Measurements from ENCODE around the gene PI4K2A.
"Not testable (repeated sequence)": the region's sequence is repeated elsewhere in the genome, so short reads cannot be mapped to it uniquely, and the experiment has no call there.

Gene PI4K2A

GRCh38 chr10:97676770-97677581 lies 36.5 kb downstream of the PI4K2A start:
- peak; percentile 8 for DNase-seq

DNA sequence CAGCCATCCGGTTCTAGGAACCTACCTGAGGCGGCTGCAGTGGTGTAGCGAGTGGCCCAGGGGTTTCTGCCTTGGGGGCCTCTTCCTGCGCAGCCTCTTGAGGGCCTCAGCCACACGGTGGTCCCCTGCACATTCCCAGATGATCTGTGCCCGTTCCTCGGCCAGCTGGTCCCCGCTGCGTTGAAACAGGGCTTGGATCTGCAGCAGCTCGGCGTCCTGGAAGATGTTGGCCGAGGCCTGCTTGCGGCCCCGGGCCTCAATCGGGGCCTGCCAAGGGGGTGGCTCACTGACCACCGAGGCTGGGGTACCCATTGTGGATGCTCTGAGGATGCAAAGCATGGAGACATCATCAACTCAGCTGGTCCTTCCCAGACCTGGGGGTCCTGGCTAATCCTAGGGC lies 39.1 kb downstream of the PI4K2A start:
- DNase-seq: no peak

DNA sequence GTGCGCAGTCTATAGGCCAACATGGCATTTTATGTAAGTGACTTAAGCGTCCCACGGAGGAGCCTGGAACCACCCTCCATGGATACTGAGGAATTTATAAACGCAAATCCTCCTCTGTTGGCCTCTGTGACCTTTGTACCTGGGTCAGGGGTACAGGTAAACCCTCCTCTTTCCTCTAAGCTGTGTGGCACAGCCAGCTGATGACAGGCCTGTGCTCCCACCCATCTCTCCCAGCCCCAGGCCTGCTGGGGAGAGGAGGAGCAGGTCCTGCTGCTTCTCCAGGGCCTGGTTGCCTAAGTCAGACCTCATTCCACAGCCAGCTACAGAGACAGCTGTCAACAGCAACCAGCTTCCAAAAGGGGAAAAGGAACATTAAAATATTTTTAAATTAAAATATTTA lies 41.6 kb downstream of the PI4K2A start:
- DNase-seq: no peak

DNA sequence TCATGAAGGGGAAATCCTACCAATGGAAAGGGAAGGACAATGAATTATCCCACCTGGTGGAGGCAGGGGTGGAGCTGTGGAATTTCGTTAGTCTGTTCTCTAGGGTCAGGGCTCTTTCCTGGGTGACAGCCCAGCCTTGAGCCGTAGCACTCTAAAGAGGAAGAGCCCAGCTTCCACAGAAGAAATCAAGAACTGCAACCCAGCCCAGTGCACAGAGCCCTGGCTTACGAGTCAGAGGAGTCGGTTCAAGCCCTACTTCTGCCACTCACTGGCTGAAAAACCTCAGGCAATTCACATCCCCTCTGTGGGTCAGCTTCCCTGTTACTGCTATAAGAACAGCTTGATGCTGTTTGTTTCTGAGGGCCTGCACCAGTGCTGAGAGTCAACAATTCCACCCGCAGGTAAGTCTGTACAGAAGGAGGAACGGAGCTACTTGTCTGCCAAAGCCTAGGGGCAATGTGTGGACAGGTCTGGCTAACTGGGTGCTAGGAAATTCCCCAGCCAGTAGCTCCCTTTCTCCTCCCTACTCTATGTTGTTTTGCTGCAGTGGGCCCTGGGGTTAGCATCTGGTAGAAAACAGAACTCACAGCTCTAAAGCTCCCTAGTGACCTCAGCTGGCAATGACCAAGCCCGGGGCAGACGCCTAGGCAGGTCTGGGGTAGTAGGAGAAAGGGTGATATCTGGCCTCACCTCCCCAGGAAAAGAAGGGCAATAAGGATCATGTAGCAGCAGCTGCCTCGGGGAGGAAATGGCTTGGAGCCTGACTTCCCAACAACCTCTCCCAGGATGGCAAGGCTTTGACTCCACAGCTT lies 43.3 kb downstream of the PI4K2A start:
- DNase-seq: no peak

- not testable (repeated sequence) for DNase-seq
These were observed 43.9 kb downstream of the PI4K2A start for GRCh38 chr10:97684368-97684713.

DNA sequence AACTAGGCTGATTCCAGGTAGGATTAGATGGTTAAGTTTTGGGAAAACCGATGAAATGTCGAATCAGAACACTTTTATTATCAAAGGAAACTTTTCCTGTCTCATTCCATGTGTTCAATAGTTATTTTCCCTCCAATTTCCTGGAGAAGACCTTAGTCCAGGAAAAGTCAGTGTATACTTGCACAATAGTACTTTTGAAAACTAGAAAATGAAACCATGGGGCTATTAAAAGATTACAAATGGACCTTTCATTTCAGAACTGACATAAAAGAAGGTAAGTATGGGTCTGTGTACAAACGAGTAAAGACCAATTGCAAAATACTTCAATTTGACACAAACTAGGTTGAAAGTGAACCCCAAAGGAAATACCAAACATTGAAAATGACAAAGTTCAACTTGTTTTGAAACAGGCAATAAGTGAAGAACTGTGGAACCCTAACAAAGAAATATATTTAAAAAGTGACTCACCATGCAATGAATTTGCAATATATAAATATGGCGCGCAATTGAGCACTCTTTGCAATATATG lies 44.5 kb downstream of the PI4K2A start:
- DNase-seq: no peak

DNA sequence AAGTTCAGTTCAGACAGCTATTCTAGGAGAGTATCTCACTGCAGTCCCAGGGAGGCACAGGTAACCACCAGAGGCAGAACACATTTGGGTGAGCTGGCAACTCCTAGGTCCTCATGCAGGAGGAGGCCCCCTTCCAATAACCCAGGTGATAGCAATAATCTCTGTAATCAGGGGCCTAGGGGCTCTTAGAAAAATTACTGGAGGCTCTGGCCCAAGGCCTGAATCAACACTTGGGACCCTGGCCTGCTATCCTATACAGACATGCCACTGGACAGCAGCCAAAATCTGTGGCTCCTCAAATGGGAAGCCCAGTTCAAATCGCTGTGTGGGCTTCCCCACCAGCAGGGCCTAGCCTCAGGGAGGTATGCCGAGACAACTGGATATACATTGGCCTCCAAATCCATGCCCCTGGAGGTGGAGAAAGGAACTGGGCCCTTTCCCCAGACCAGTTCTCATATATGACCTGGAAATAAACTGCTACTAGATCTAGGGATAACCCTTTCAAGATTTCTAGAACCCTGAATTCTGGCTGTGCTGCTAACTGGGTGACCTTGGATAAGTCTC lies 45.0 kb downstream of the PI4K2A start:
- no peak for DNase-seq

DNA sequence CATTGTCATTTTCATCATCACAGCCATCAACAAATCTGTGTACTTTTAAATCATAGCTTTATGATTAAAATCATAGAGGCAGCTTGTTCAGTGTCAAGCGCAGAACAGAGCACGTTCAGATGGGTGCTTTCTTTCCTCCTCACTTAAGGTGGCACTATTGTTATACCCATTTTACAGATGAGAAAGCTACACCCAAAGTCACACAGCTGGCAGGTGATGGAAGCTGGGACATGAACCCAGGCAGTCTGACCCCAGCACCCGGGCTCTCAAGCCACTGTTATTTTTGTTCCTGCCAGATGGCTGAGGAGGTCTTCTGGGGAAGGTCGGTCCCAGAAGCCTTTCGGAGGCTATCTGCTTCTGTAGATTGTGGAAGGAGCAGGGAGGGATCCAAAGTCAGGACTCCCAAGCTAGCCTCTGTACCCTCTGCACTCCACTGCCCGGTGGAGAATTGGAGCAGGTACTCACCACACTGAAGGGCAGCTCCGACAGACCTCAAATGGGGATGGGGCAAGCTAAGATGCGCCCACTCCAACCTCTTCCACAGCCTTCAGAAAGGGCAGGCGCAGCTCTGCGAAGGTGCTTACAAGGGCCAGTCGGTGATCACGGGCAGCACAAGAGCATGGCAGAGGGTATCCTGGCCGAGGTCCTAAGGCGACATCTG lies 46.0 kb downstream of the PI4K2A start:
- DNase-seq: no peak

DNA sequence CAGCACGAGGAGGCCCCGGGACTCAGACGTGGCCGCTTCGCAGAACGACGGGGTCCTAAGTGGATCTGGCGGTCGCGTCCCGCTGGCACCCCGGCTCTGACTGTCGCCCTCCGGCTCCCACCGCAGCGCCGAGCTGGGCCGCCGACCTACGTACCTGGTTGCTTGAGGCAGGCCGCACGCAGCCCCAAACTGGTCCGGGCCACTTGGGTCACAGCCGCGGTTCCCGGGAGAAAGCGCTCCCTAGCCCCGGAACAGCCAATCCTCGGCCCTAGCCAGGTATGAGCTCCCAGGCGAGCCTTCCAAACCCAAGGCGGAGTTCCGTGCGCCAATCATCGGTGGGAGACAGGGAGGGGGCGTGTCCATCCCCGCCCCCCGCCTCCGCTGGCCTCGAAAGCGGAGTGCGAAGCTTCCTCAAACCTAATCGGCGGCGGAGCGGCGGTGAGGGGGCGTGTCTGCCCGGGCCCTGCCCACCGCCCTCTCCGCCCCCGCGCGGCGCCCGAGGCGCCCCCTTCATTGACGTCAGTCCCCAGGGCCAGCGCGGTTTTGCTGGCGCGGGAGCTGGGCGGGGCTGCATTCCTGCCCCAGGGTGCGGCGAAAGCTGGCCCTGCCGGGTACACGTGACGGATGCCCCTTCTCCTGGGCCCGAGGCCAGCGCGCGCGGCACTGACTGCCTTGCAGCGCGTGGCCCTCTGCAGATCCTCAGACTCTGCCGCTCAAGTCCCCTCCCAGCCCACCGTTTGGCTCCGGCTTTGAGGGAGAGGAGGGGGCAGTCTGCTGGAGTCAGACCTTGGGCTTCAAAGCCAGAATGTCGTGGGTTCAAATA lies 46.7 kb downstream of the PI4K2A start, which contains the start of gene AVPI1:
AVPI1 (minus strand) TSS at position 280 of the 823 bp plus-strand sequence. CDS start 7,336 bp downstream, outside the sequence.
- DNase-seq: peak; percentile 91

DNA sequence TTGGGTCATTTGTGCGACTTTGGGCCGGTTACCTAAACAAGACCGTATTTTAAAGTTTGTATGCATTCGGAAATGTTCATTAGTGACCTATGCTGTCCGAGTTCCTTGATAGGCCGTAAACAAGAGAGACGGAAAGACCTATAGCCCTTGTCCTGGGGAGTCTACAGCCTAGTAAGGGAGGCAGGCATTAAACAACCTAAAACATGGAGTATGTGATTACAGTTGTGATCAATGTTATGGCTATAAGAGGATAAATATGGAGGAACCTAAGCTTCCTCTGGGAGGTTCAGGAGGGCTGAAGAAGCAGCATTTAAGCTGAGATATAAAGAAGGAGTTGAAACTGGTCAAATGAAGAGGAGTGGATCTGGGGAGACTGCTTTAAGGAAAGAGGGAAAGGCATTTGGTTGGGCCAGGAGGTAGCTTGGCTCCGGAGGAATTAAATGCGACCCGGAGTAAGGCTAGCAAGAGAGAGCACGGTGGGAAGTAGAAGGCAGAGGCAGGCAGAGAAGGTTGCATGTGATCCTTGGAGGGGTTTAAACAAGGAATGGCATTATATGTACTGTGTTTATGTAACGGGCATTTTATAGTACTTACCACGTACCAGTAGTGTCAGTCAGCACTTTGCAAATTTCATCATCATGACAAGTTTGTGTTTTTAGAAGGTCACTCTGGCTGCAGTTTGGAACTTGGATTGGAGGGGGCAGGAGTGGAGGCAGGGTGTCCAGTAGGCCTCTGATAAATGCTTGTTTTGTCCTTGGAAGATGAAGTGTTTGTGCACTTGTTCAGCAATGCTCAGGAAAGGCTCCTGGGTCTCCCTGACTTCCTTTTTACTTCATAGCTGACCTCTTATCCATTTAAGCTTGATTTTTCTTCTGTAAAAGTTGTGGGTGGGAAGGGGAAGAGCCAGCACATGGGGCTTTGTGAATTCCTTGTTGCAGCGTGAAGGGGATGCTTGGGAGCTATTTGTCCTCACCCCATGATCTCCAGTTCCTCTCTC lies 47.6 kb downstream of the PI4K2A start:
- DNase-seq: no peak

GRCh38 chr10:97689559-97690020 lies 49.1 kb downstream of the PI4K2A start:
- DNase-seq: no peak

GRCh38 chr10:97690133-97690532 lies 49.7 kb downstream of the PI4K2A start:
- no peak for DNase-seq

DNA sequence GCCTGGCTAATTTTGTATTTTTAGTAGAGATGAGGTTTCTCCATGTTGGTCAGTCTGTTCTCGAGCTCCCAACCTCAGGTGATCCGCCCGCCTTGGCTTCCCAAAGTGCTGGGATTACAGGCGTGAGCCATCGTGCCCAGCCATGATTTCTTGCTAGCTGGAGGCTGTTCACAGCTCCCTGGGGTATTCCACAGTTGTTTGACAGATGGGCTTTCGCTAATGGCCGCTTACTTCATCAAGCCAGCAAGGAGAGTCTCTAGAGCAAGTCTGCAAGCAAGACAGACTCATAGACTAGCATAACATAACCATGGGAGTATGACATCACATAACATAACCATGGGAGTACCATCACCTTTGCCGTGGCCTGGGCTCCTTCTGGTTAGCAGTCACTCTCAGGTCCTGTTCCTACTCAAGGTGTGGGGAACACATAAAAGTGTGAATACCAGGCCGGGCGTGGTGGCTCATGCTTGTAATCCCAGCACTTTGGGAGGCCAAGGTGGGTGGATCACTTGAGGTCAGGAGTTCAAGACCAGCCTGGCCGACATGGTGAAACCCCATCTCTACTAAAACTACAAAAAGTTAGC lies 57.7 kb downstream of the PI4K2A start:
- not testable (repeated sequence) for DNase-seq

- DNase-seq: peak; percentile 13
These were observed 61.1 kb downstream of the PI4K2A start for GRCh38 chr10:97701438-97702069.

- no peak for DNase-seq
These were observed 63.1 kb downstream of the PI4K2A start for GRCh38 chr10:97703398-97704067.

GRCh38 chr10:97704341-97704740 lies 63.9 kb downstream of the PI4K2A start:
- no peak for DNase-seq

DNA sequence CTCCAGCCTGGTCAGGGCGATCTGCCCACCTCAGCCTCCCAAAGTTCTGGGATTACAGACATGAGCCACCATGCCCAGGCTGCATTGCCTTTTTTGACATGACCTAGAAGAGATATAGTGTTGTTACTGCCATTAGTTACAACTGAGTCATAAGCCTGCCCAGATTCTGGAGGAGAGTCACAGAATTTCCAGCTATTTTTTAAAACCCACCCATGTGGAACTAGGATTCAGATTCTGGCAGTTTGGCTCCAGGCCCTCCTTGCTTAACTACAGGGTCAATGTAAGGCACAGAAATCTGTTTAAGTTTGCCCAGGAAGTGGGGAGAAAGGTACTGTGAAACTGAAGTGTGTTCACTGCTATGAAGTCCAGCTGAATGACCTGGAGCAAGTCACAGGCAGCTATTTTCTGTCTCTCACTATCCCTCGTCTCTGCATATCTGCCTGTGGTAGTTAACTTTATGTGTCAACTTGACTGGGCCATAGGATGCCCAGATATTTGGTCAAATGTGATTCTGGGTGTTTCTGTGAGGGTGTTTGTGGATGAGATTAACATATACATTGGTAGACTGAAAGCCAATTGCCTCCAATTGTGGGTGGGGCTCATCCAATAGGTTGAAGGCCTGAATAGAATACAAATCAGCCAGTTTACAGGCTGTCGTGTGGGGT lies 64.7 kb downstream of the PI4K2A start:
- no peak for DNase-seq

DNA sequence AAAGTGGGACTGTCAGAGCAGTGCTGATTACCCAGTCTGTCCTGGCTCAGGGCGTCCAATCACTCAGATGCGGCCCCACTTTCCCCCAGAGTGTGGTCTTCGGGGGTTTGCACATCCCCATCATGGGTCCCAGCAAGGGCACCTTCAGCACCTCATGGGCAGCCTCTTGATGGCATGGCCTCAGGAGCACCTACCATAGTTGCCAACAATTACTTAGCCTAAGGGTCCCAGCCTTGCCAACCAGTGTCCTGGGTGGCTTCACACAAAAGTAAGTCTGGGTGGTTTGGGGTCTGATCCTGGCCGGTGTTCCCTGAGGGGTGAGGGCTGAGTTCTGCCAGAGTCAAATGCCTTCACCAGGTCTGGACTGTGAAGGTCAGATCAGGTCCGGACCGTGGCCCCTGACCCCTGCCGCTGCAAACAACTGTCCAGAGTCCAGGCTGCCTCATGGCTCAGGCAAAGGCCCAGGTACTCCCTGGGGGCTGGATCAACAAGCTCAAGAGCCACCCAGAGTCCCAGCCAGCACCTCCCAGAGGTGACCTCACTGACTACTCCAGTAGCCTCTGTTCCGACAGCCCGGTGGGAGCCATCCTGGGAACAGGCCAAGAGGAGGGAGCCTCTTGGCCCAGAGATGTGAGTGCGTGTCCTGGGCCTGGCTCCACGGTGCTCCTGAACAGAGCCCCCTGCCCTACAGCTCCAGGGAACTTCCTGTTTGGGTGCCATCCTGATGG lies 66.8 kb downstream of the PI4K2A start:
- no peak for DNase-seq

Measured in NCI-H526 treated with DMSO at 0.1 percent for 48 hours (cell line).